ENCODE measurements around the gene CDYL2. TPM values are rescaled to one million over a fixed set of nuclear protein-coding genes. Genes with fewer than 3 reads are reported as not detected.
A peak's percentile ranks its signal among the peaks of the same experiment; 100 is the strongest.

The CDYL2 gene
- total RNA-seq, 1 experiment from 2014 or later, result 8.2 TPM

GRCh38 chr16:80666378-80667250 lies 137.8 kb downstream of the CDYL2 start:
- 0 out of 2 replicates have a peak, but pooled peaks cover 5% of the 10 kb centered on the region for H3K9me3 Mint-ChIP-seq
- H3K36me3 Mint-ChIP-seq, result no peaks in the 10 kb centered on the region
- TF ChIP-seq NFE2L1 (CRISPR knock-in tag; IDR thresholded peaks at IDR 0.05) (no peak), GRHL2 (CRISPR knock-in tag; IDR thresholded peaks at IDR 0.05; ENCODE audit: insufficient replicate concordance, severe bottlenecking) (no peak), SOX15 (CRISPR knock-in tag; IDR thresholded peaks at IDR 0.05) (no peak)
- ATAC-seq (peak; percentile 29), DNase-seq (ENCODE audit: low spot score) (no peak)
- ChIA-PET CTCF (interaction anchor here (1.1 kb wide), 1 partner anchor 140 kb away, joined by 3 read pairs; no protein-coding TSS in a partner anchor), POLR2A (no interaction called here)
- H3K27ac Mint-ChIP-seq, result no peak overlapping the region
- peaks cover 6% of the 10 kb centered on the region; the same call in 1 of the 2 replicates for H3K27me3 Mint-ChIP-seq (ENCODE audit: low read depth)
- no peak overlapping the region for H3K4me3 Mint-ChIP-seq
- H3K4me1 Mint-ChIP-seq, result peaks cover 24% of the 10 kb centered on the region

- Mint-ChIP-seq H3K27me3 (ENCODE audit: low read depth) (peaks cover 6% of the 10 kb centered on the region; the same call in 1 of the 2 replicates), H3K9me3 (peaks cover 13% of the 10 kb centered on the region), H3K36me3 (peaks cover under 1% of the 10 kb centered on the region; the same call in 1 of the 2 replicates), H3K4me3 (no peak overlapping the region), H3K27ac (no peak overlapping the region), H3K4me1 (peaks cover 13% of the 10 kb centered on the region)
- ATAC-seq (no peak), DNase-seq (ENCODE audit: low spot score) (no peak)
- ChIA-PET POLR2A (no interaction called here), CTCF (no interaction called here)
- TF ChIP-seq ARID4B (CRISPR knock-in tag; IDR thresholded peaks at IDR 0.05; ENCODE audit: borderline replicate concordance) (no peak), ZNF263 (CRISPR knock-in tag; IDR thresholded peaks at IDR 0.05; ENCODE audit: low read depth) (no peak), E2F5 (CRISPR knock-in tag; IDR thresholded peaks at IDR 0.05) (no peak), ZNF423 (CRISPR knock-in tag; IDR thresholded peaks at IDR 0.05) (no peak), STAT6 (CRISPR knock-in tag; conservative IDR thresholded peaks at IDR 0.05; ENCODE audit: low read depth) (no peak), GTF2I (CRISPR knock-in tag; conservative IDR thresholded peaks at IDR 0.05) (no peak), EMX1 (CRISPR knock-in tag; IDR thresholded peaks at IDR 0.05) (no peak), CDX4 (CRISPR knock-in tag; IDR thresholded peaks at IDR 0.05; ENCODE audit: borderline replicate concordance) (no peak), ZNF671 (CRISPR knock-in tag; IDR thresholded peaks at IDR 0.05) (no peak), ETV6 (CRISPR knock-in tag; IDR thresholded peaks at IDR 0.05) (no peak), ZNF512 (CRISPR knock-in tag; IDR thresholded peaks at IDR 0.05; ENCODE audit: borderline replicate concordance) (no peak), SOX15 (CRISPR knock-in tag; IDR thresholded peaks at IDR 0.05) (no peak), CBFB (CRISPR knock-in tag; IDR thresholded peaks at IDR 0.05; ENCODE audit: low read depth) (no peak), ATF3 (CRISPR knock-in tag; conservative IDR thresholded peaks at IDR 0.05) (no peak)
Observed at GRCh38 chr16:80665356-80665755, 139.0 kb downstream of the CDYL2 start.
